Hematopoietic multipotent progenitor cell treated with erythropoietin and hydrocortisone succinate and interleukin-3 and kit ligand, for 17 days (in vitro differentiated cells): ENCODE results near the gene SSH2.

ENCODE experiments used
- DNase-seq: peaks from one replicate; pipeline ENCODE4 v3.0.0-alpha.2; 2015; ENCODE audit warnings: low spot score

Gene SSH2

GRCh38 chr17:29778956-29779811 lies 150.8 kb downstream of the SSH2 start:
- peak; percentile 41 for DNase-seq

DNA sequence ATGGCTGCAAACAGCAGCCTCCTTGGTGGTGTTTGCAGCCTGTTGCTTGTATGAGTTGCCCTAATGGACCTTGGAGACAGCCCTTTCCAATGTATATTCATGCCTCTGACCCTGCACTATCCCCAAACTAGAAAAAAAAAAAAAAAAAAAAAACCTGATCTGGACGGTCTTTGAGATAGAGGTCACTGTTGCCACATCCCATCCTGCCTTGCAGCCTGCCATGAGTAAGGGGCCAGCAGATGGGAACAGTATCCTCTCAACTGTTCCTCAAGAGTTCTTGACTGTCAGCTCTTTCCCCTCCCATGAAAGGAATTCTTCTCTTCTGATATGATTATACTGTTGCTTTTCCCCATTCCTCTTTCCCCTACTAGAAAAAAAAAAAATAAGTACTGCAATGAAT lies 152.4 kb downstream of the SSH2 start:
- no peak for DNase-seq

GRCh38 chr17:29776026-29776425 lies 154.0 kb downstream of the SSH2 start:
- DNase-seq = no peak

DNA sequence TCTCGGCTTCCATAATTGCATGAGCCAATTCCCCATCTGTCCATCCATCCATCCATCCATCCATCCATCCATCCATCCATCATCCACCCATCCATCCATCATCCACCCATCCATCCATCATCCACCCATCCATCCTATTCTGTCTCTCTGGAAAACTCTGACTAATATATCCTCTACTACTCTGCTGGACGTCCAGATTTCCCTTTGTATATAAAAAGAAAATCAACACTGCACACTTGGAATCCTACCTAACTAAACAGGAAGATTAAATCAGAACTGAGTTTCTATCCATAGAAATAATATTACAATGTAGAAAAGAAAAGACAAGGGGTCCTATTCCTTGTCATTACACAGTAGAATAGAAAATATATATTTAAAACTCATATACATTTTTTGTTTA lies 157.0 kb downstream of the SSH2 start:
- DNase-seq = no peak

DNA sequence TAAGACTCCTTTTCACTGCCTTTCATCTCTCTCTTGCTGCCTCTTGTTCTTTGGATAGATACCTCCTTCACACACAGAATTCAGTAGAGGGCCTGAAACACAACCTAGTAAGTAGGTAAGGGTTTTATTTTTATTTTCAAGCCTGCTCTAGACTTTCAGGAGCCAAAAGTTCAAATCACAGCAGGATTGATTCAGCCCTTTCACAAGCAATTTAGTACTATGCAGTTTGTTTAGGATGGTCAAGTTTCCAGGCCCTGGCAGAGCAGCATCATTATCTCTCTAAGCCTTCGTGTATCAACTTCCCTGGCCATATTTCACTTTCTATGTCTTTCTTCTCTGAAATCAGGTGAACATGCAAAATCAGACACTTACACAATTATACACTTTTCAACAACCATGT lies 158.5 kb downstream of the SSH2 start:
- no peak for DNase-seq

DNA sequence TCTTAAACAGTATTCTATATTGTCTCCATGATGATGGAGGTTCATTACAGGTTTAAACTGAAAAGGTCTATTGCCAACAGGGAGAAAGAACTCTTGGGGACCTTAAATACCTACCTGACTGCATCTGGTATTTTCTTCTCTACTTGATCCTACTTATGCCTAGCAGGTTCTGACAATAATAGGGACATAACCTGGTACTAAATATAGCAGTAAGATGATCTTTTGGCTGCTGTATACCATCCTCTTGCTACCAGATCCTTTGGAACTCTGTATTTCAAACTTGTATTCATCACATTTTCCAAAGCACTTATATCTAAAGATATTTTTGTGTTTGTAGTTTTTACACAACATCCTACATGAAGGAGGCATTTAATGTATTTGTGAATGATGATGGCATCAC lies 160.8 kb downstream of the SSH2 start:
- no peak for DNase-seq

DNA sequence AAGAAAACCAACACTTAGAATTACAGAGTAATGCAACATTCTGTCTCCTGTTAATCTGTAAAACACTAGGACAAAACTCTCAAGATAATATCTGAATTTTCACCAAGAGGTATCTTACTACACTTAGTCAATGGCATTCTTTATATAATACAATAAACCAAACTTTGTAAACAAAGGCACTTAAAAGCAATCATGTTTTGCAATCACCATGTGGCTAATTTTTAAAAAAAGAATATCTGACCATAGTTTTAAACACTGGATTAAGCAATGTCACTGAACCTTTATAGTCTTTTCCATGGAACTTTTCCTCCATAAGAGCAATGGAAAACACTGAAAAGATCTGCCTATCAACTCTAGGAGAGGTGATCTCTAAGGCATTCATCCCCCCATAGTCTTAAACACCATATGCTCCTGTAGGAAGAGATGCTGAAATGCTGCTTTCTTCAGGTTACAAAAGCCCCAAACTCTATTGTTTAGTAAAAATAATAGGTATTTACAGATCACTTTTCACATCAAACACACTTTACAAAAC lies 163.2 kb downstream of the SSH2 start:
- DNase-seq = no peak

GRCh38 chr17:29764748-29765147 lies 165.3 kb downstream of the SSH2 start:
- DNase-seq = no peak

- no peak for DNase-seq
Observed at GRCh38 chr17:29764217-29764616, 165.8 kb downstream of the SSH2 start.

- DNase-seq = no peak
Observed at GRCh38 chr17:29763273-29763672, 166.8 kb downstream of the SSH2 start.

- DNase-seq = no peak
Observed at GRCh38 chr17:29761040-29761761, 168.8 kb downstream of the SSH2 start.

GRCh38 chr17:29760279-29761039 lies 169.6 kb downstream of the SSH2 start:
- no peak for DNase-seq

- no peak for DNase-seq
Observed at GRCh38 chr17:29758255-29758654, 171.8 kb downstream of the SSH2 start.

DNA sequence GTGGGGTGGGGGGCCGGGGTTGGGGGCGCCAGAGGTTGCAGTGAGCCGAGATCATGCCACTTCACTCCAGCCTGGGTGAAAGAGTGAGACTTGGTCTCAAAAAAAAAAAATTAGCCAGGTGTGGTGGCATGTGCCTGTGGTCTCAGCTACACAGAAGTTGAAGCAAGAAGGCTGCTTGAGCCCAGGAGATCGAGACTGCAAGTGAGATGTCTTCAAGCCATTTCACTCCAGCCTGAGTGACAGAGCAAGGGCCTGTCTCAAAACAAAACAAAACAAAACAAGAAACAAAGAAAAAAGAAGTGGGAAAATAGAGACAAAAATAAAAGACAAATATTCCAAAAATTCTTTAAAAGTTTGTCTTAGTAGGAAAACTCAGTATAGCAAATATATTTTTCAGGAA lies 172.2 kb downstream of the SSH2 start:
- DNase-seq = no peak

GRCh38 chr17:29753845-29754439 lies 176.1 kb downstream of the SSH2 start:
- no peak for DNase-seq

DNA sequence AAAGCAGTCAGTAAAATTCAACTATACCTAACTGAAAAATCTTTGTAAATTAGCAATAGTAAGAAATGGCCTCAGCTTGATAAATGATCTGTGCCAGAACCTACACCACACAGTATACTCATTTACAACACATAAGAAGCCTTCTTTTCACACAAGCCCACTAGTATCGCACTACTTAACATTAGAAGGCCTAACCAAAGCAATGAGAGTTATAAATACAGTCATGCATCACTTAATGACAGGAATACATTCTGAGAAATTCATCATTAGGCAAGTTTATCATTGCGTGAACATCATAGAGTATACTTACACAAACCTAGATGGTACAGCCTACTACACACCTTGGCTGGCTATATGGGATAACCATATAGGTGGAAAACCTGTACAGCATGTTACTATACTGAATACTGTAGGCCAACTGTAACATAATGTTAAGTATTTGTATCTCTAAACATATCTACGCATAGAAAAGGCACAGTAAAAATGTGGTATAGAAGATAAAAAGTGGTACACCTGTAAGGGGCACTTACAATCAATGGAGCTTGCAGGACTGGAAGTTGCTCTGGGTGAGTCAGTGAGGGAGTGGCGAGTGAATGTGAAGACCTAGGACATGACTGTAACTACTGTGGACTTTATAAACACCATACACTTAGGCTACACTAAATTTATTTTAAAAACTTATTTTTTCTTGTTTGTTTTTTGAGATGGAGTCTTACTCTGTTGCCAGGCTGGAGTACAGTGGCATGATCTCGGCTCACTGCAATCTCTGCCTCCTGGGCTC lies 180.8 kb downstream of the SSH2 start:
- DNase-seq = no peak

DNA sequence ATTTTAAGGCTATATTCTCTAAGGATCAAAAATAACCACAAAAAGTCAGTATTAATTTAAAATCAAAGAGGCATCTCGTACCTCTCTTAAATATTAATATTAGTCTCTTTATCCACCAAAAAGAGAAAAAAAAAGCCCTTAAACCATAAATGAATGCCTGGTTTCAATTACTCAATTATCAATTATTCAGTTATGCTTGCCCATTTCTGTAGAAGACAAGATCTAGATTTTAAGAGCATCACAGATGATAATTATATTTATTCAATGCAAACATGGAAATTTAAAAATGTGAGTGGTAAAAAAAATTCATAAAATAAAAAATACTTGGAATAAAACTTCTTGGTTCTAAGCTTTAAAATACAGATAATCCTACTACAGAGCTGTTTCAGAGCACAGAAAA lies 181.6 kb downstream of the SSH2 start:
- DNase-seq = no peak

- DNase-seq = no peak
Observed at GRCh38 chr17:29747660-29748059, 182.4 kb downstream of the SSH2 start.

- DNase-seq = no peak
Observed at GRCh38 chr17:29746669-29747068, 183.4 kb downstream of the SSH2 start.

DNA sequence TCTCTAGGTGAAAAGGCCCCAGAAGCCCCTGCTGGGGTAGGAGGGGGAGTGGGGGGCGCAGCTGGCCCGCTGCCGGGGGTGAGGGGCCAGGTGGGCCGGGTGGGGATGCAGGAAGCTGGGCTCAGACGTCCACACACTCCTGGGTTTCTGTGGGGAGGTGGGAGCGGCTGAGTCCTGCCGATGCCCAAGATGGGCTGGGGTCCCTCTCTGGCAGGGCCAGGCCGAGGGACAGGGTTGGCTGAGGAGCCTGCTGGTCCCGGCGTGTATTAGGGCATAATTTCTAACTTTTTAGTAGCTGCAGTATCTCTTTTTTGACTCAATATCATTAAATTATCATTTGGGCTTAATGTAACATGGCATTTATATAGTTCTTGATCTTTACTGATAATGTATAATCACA lies 185.9 kb downstream of the SSH2 start:
- DNase-seq = no peak

DNA sequence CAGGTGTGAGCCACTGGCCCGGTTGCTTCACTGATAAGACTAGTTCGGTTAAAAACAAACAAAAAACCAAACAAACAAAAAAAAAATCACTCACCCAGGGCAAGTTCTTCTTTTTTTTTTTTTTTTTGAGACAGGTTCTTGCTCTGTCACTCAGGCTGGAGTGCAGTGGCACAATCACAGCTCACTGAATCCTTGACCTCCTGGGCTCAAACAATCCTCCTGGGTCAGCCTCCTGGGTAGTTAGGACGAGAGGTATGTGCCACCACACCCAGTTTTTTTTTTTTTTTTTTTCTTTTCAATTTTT lies 187.9 kb downstream of the SSH2 start:
- no peak for DNase-seq

DNA sequence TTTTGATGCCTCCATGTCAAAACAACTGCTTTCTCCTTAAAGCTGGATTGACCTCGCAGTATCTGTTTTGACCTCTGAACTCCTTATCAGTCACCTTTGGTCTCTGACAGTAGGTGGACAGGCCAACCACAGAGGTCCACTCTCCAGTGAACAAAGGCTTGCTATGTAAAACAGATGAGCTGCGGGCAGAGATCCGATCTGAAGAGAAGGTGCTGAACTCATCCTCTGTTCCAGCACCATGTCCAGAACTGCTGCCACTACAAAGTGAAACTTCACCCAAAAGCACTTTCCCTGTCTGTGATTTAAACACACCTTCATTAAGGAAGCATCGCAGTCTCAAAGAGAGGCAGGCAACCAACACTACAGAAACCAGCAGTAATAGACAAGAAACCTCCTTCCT lies 190.0 kb downstream of the SSH2 start:
- DNase-seq = no peak
